Body of pancreas (tissue), 4 donors: ENCODE results near the gene KIRREL1.

ENCODE experiments used
- POLR2A ChIP-seq, 3 donors: fragments of 450-650 bp; IDR thresholded peaks; one replicate each; pipeline ENCODE4 v1.6.1; 2016; ENCODE audit warnings: antibody characterized with exemption in 3 of 3, mild to moderate bottlenecking in 2 of 3
- TF ChIP-seq, protein P1 (sequence below), 7 experiments: fragments of 450-650 bp in 4 of 7; fragments of 200-600 bp in 3 of 7; sonication (generic) in 3 of 7; IDR thresholded peaks; one replicate each; pipeline ENCODE4 v1.5.1; 2016 to 2019; ENCODE audit warnings: antibody characterized with exemption in 7 of 7

DNA sequence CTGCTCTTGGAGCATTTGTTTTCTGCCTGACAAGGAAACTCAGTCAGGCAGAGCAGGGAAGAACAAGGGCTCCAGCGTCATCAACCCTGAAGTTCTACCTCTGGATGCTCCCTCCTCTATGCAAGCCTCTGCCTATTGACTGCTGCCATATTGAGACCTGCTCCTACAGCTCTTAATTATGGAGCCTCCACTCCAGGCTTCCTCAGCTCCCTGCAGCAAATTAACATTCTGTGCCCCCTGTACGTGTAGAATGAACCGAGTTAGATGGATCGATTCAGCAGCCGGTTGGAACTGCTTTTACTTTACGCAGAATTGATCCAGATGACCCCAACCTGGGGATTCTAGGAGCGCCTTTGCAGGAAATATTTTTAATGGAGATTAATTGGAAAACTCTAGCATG is 68.7 kb downstream of the KIRREL1 start:
- TF ChIP-seq POLR2A (IDR thresholded peaks at IDR 0.05) = no peak
- TF ChIP-seq, protein P1, sequence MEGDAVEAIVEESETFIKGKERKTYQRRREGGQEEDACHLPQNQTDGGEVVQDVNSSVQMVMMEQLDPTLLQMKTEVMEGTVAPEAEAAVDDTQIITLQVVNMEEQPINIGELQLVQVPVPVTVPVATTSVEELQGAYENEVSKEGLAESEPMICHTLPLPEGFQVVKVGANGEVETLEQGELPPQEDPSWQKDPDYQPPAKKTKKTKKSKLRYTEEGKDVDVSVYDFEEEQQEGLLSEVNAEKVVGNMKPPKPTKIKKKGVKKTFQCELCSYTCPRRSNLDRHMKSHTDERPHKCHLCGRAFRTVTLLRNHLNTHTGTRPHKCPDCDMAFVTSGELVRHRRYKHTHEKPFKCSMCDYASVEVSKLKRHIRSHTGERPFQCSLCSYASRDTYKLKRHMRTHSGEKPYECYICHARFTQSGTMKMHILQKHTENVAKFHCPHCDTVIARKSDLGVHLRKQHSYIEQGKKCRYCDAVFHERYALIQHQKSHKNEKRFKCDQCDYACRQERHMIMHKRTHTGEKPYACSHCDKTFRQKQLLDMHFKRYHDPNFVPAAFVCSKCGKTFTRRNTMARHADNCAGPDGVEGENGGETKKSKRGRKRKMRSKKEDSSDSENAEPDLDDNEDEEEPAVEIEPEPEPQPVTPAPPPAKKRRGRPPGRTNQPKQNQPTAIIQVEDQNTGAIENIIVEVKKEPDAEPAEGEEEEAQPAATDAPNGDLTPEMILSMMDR (IDR thresholded peaks at IDR 0.05) = no peak
